A549 (cell line): Measurements from ENCODE around the gene CEMIP2. TPM values are rescaled to one million over a fixed set of nuclear protein-coding genes. Genes with fewer than 3 reads are reported as not detected.

ENCODE experiments used
- ATAC-seq, 2 experiments: fragments of 200-7000 bp in 1 of 2; fragments of >200 bp in 1 of 2; cut with Nextera tagmentation in 1 of 2; cut with Tn5 transposase in 1 of 2; 3 replicates each; pipeline versions ENCODE4 v1.8.0 to v1.9.1; 2018 to 2020; ENCODE audit warnings: mild to moderate bottlenecking in 1 of 2, moderate library complexity in 1 of 2
- CTCF ChIA-PET: fragments of 300-600 bp; sonication (Branson Sonifier 250); formaldehyde crosslinking; extraction: SDS; loops from one replicate; lab custom pipeline; 2021; ENCODE audit warnings: antibody characterized with exemption, inconsistent platforms; lab: Yijun Ruan, JAX
- POLR2A ChIA-PET: fragments of 350-600 bp; formaldehyde crosslinking; extraction: SDS; loops from one replicate; lab custom pipeline; 2021; ENCODE audit warnings: antibody characterized with exemption, inconsistent platforms; lab: Yijun Ruan, JAX
- DNase-seq, 2 experiments: peaks; one replicate each; pipeline versions ENCODE4 v3.0.0 to v3.0.0-alpha.2; 2011 to 2016; ENCODE audit warnings: low read depth in 1 of 2, low spot score in 1 of 2
- FAIRE-seq: peaks from 2 replicates; lab custom pipeline; 2011; peaks lifted over from hg19 to GRCh38; lab: Jason Lieb, UNC
- H3K27ac ChIP-seq, 2 experiments: fragments of >200 bp; sonication (Bioruptor Twin); formaldehyde crosslinking; 3 replicates each; pipeline ENCODE4 v1.5.1; 2016 to 2017
- H3K4me1 ChIP-seq: fragments of >200 bp; sonication (Bioruptor Twin); formaldehyde crosslinking; 3 replicates; pipeline ENCODE4 v1.6.1; 2016
- H3K4me2 ChIP-seq: fragments of >200 bp; sonication (Bioruptor Twin); formaldehyde crosslinking; 3 replicates; pipeline ENCODE4 v1.6.1; 2016
- H3K4me3 ChIP-seq: fragments of >200 bp; sonication (Bioruptor Twin); formaldehyde crosslinking; 3 replicates; pipeline ENCODE4 v1.5.1; 2016
- H3K9me3 ChIP-seq: fragments of >200 bp; sonication (Bioruptor Twin); formaldehyde crosslinking; 3 replicates; pipeline ENCODE4 v1.6.1; 2016
- BHLHE40 ChIP-seq: IDR thresholded peaks from 2 replicates; pipeline ENCODE4 v1.6.1; 2012; ENCODE audit warnings: low read depth, low read length, inconsistent platforms
- CBX8 ChIP-seq: fragments of 200-600 bp; sonication (generic); IDR thresholded peaks from 2 replicates; pipeline ENCODE4 v1.6.1; 2016
- CHD2 ChIP-seq: fragments of 150-350 bp; IDR thresholded peaks from 2 replicates; pipeline ENCODE4 v1.6.1; 2014; ENCODE audit warnings: low read length; ENCODE audit not compliant: partially characterized antibody
- CHD4 ChIP-seq: fragments of 200-600 bp; sonication (generic); IDR thresholded peaks from 2 replicates; pipeline ENCODE4 v1.6.1; 2016; ENCODE audit warnings: antibody characterized with exemption, mild to moderate bottlenecking, borderline replicate concordance
- EHF ChIP-seq: fragments of 250-450 bp; sonication (Bioruptor Pico); IDR thresholded peaks from 2 replicates; pipeline ENCODE4 v1.5.0; 2020; ENCODE audit warnings: mild to moderate bottlenecking
- EHMT2 ChIP-seq: fragments of 200-600 bp; sonication (generic); IDR thresholded peaks from 2 replicates; pipeline ENCODE4 v1.6.1; 2016; ENCODE audit warnings: antibody characterized with exemption, low read depth, mild to moderate bottlenecking, moderate library complexity
- EP300 ChIP-seq, 2 experiments: fragments of >200 bp; sonication (Bioruptor Twin); formaldehyde crosslinking; IDR thresholded peaks; 2 replicates in 1 of 2; 3 replicates in 1 of 2; pipeline ENCODE4 v1.6.1; 2016 to 2017
- ESRRA ChIP-seq: fragments of 150-350 bp; IDR thresholded peaks from 2 replicates; pipeline ENCODE4 v1.6.1; 2014; ENCODE audit warnings: mild to moderate bottlenecking, low read length, borderline replicate concordance
- FOSB ChIP-seq: fragments of 250-450 bp; sonication (Bioruptor Pico); IDR thresholded peaks from 2 replicates; pipeline ENCODE4 v1.5.0; 2020; ENCODE audit warnings: mild to moderate bottlenecking, moderate library complexity
- FOSL2 ChIP-seq, 2 experiments: fragments of 450-650 bp in 1 of 2; fragments of >200 bp in 1 of 2; sonication (Bioruptor Twin) in 1 of 2; formaldehyde crosslinking; IDR thresholded peaks; 2 replicates each; pipeline versions ENCODE4 v1.5.0 to v1.6.1; 2016 to 2020; ENCODE audit warnings: mild to moderate bottlenecking in 1 of 2, moderate library complexity in 1 of 2
- JUN ChIP-seq, 2 experiments: fragments of >200 bp; sonication (Bioruptor Twin); formaldehyde crosslinking; IDR thresholded peaks; 2 replicates in 1 of 2; 3 replicates in 1 of 2; pipeline ENCODE4 v1.6.1; 2016 to 2017
- KDM1A ChIP-seq: fragments of 200-600 bp; sonication (generic); IDR thresholded peaks from 2 replicates; pipeline ENCODE4 v1.6.1; 2016; ENCODE audit warnings: low read depth, mild to moderate bottlenecking
- KDM5A ChIP-seq: fragments of 200-600 bp; sonication (generic); IDR thresholded peaks from 2 replicates; pipeline ENCODE4 v1.6.1; 2016; ENCODE audit warnings: antibody characterized with exemption, mild to moderate bottlenecking
- NPAS2 ChIP-seq: fragments of 250-450 bp; sonication (Bioruptor Pico); IDR thresholded peaks from 2 replicates; pipeline ENCODE4 v1.8.0; 2022; ENCODE audit warnings: mild to moderate bottlenecking, moderate library complexity, borderline replicate concordance
- NR3C1 ChIP-seq: fragments of >200 bp; sonication (Bioruptor Twin); formaldehyde crosslinking; IDR thresholded peaks from 3 replicates; pipeline ENCODE4 v1.6.1; 2017
- RAD21 ChIP-seq, 2 experiments: fragments of >200 bp in 1 of 2; sonication (Bioruptor Twin) in 1 of 2; formaldehyde crosslinking in 1 of 2; IDR thresholded peaks in 1 of 2; conservative IDR thresholded peaks in 1 of 2; 2 replicates in 1 of 2; 3 replicates in 1 of 2; pipeline ENCODE4 v1.6.1; 2012 to 2018; ENCODE audit warnings: inconsistent platforms in 1 of 2
- RARB ChIP-seq: fragments of 250-450 bp; sonication (Bioruptor Pico); IDR thresholded peaks from 2 replicates; pipeline ENCODE4 v1.8.0; 2021; ENCODE audit warnings: mild to moderate bottlenecking, moderate library complexity
- SREBF2 ChIP-seq: fragments of 450-650 bp; IDR thresholded peaks from 2 replicates; pipeline ENCODE4 v1.6.1; 2014; ENCODE audit warnings: mild to moderate bottlenecking, moderate library complexity
- TFCP2L1 ChIP-seq: fragments of 250-450 bp; sonication (Bioruptor Pico); IDR thresholded peaks from 2 replicates; pipeline ENCODE4 v1.5.0; 2021; ENCODE audit warnings: mild to moderate bottlenecking
- ZC3H11A ChIP-seq: fragments of 450-650 bp; IDR thresholded peaks from 2 replicates; pipeline ENCODE4 v1.6.1; 2014; ENCODE audit warnings: antibody characterized with exemption, mild to moderate bottlenecking
- ZFP36 ChIP-seq: fragments of 450-650 bp; IDR thresholded peaks from 2 replicates; pipeline ENCODE4 v1.6.1; 2014; ENCODE audit warnings: borderline replicate concordance; ENCODE audit not compliant: partially characterized antibody
- ZSCAN20 ChIP-seq: fragments of 250-450 bp; sonication (Bioruptor Pico); IDR thresholded peaks from 2 replicates; pipeline ENCODE4 v1.8.0; 2022; ENCODE audit warnings: mild to moderate bottlenecking, moderate library complexity
- WGBS: methylation state at CpG from one replicate; pipeline ENCODE4 v1.1.6; 2017; ENCODE audit errors: missing lambda C conversion rate; 5-methylcytosine and 5-hydroxymethylcytosine counted together
- polyA plus RNA-seq, 4 experiments: library from polyadenylated mRNA; depleted of rRNA in 3 of 4; stranded (reverse); fragments of >200 nt; fragmentation: RNase III in 1 of 4; extraction: RNeasy Plus Mini Kit Qiagen cat#74134 plus additional on column Dnase treatment in 1 of 4; gene quantifications; 2 replicates in 3 of 4; 3 replicates in 1 of 4; pipeline ENCODE4 v1.2.3, GENCODE V29; 2011 to 2017
- TF ChIP-seq, protein P1 (sequence below): fragments of 450-650 bp; IDR thresholded peaks from 2 replicates; pipeline ENCODE4 v1.6.1; 2014; ENCODE audit warnings: antibody characterized with exemption
- TF ChIP-seq, protein P2 (sequence below): IDR thresholded peaks from 2 replicates; pipeline ENCODE4 v1.6.1; 2012
- TF ChIP-seq, protein P3 (sequence below): fragments of >200 bp; sonication (Bioruptor Twin); formaldehyde crosslinking; IDR thresholded peaks from 3 replicates; pipeline ENCODE4 v1.5.1; 2016
- TF ChIP-seq, protein P4 (sequence below): fragments of 200-600 bp; sonication (generic); IDR thresholded peaks from 2 replicates; pipeline ENCODE4 v1.6.1; 2016; ENCODE audit warnings: antibody characterized with exemption, mild to moderate bottlenecking, moderate library complexity

CEMIP2 gene
- polyA plus RNA-seq, 2 of the 4 experiments (the other 2 are of a cell fraction): 146 to 161 TPM

DNA sequence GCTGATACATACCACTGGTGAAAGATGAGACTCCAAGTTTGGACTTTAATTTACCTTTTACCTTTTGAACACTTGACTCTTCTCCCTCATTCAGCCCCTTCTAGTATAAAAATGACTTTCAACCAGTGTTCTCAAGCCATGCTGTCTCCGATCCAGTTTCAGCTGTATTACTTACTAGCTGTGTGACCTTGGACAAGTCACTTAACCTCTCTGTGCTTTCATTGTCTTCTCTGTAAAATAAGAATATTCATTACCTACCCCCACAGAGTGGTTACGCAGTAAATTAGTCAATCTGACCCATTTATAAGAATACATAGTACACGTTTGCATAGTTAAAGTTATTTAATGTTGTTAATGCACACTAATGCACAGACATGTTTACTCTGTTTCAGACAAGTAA, 12.6 kb upstream of the CEMIP2 start:
- ATAC-seq: no peak
- TF ChIP-seq SREBF2 (no peak), KDM1A (0 out of 2 replicates have a peak, but pooled peaks have one; percentile 44), ZFP36 (peak; percentile 57), CBX8 (no peak)
- no peak for FAIRE-seq
- Histone ChIP-seq H3K9me3 (no peaks in the 10 kb centered on the region), H3K4me2 (no peak overlapping the region), H3K27ac (no peak overlapping the region), H3K4me1 (peaks cover 25% of the 10 kb centered on the region), H3K4me3 (no peak overlapping the region)
- ChIA-PET CTCF (interaction anchor here (0.9 to 2.2 kb wide), 3 partner anchors 11 to 26 kb away, joined by 3 to 11 read pairs (median 9); no protein-coding TSS in a partner anchor), POLR2A (interaction anchor here (1.1 kb wide), 1 partner anchor 13 kb away, joined by 3 read pairs; the partner anchor contains the start of gene CEMIP2)
- DNase-seq: no peak
- 74% methylated on average over 3 of the region's 3 CpGs for WGBS

DNA sequence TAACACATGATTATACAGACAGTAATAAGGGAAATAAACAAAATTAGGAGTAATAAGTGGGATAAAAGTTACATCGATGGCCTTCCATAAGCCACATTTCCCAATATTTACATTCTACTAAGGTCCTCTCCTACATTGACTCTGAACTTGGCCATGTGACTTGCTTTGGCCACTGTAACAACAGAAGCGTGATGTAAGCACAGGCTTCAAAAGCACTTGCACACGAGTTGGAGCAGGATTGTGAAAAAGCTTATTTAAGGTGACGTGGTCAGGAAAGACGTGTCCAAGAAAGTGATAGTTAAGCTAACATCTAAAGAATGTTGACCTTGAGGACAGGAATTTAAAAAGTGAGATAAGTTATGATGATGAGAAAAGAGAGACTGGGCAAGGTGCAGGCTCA, 9.8 kb upstream of the CEMIP2 start:
- H3K4me3 ChIP-seq: no peak overlapping the region
- peaks cover 16% of the 10 kb centered on the region for H3K4me1 ChIP-seq
- ATAC-seq: no peak
- H3K9me3 ChIP-seq: no peaks in the 10 kb centered on the region
- TF ChIP-seq NPAS2 (CRISPR knock-in tag) (no peak), KDM5A (no peak)
- TF ChIP-seq, protein P1, sequence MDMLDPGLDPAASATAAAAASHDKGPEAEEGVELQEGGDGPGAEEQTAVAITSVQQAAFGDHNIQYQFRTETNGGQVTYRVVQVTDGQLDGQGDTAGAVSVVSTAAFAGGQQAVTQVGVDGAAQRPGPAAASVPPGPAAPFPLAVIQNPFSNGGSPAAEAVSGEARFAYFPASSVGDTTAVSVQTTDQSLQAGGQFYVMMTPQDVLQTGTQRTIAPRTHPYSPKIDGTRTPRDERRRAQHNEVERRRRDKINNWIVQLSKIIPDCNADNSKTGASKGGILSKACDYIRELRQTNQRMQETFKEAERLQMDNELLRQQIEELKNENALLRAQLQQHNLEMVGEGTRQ: 0 out of 2 replicates have a peak, but pooled peaks have one; percentile 9
- CTCF ChIA-PET: interaction anchor here (0.9 to 2.7 kb wide), 7 partner anchors 9 to 249 kb away, joined by 3 to 12 read pairs (median 8); partner anchors contain the start of gene CEMIP2
- POLR2A ChIA-PET: interaction anchor here (0.6 to 2.4 kb wide), 2 partner anchors 9 to 93 kb away, joined by 3 to 6 read pairs; no protein-coding TSS in a partner anchor
- no peak overlapping the region for H3K27ac ChIP-seq
- no peak for DNase-seq
- 69% methylated on average over 5 of the region's 5 CpGs for WGBS
- H3K4me2 ChIP-seq: no peak overlapping the region
- no peak for FAIRE-seq

DNA sequence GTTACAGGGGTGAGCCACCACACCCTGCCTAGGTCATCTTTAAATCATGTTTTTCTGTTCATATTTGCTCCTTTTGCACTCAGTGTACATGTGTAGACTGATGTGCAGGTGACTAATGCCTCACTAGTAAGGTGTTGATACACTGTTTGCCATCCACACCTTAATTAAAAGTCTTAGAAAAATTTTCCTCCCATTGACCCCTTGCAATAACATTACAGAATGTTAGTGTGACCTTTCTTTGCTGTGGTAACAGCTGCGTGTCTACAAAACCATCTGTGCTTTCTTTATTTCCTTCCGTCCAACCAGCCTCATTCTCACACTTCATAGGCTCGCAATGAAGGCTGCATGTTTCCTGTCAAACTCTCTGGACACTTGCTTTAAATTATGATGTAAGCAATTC, 6.6 kb upstream of the CEMIP2 start:
- Histone ChIP-seq H3K4me2 (no peak overlapping the region), H3K4me3 (no peak overlapping the region), H3K27ac (no peak overlapping the region), H3K9me3 (no peaks in the 10 kb centered on the region), H3K4me1 (peaks cover 3% of the 10 kb centered on the region)
- ChIA-PET POLR2A (no interaction called here), CTCF (no interaction called here)
- 89% methylated on average over 3 of the region's 3 CpGs for WGBS
- TF ChIP-seq, protein P2, sequence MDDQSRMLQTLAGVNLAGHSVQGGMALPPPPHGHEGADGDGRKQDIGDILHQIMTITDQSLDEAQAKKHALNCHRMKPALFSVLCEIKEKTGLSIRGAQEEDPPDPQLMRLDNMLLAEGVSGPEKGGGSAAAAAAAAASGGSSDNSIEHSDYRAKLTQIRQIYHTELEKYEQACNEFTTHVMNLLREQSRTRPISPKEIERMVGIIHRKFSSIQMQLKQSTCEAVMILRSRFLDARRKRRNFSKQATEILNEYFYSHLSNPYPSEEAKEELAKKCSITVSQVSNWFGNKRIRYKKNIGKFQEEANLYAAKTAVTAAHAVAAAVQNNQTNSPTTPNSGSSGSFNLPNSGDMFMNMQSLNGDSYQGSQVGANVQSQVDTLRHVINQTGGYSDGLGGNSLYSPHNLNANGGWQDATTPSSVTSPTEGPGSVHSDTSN: no peak
- TF ChIP-seq, protein P3, sequence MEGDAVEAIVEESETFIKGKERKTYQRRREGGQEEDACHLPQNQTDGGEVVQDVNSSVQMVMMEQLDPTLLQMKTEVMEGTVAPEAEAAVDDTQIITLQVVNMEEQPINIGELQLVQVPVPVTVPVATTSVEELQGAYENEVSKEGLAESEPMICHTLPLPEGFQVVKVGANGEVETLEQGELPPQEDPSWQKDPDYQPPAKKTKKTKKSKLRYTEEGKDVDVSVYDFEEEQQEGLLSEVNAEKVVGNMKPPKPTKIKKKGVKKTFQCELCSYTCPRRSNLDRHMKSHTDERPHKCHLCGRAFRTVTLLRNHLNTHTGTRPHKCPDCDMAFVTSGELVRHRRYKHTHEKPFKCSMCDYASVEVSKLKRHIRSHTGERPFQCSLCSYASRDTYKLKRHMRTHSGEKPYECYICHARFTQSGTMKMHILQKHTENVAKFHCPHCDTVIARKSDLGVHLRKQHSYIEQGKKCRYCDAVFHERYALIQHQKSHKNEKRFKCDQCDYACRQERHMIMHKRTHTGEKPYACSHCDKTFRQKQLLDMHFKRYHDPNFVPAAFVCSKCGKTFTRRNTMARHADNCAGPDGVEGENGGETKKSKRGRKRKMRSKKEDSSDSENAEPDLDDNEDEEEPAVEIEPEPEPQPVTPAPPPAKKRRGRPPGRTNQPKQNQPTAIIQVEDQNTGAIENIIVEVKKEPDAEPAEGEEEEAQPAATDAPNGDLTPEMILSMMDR: no peak
- TF ChIP-seq EHF (CRISPR knock-in tag) (no peak), FOSL2 (IDR thresholded peaks at IDR 0.05) (no peak), FOSL2 (CRISPR knock-in tag; IDR thresholded peaks at IDR 0.05) (no peak), FOSB (no peak), TFCP2L1 (CRISPR knock-in tag) (no peak), CHD4 (no peak), RAD21 (conservative IDR thresholded peaks at IDR 0.05 in 1 of 2, IDR thresholded peaks at IDR 0.05 in 1 of 2) (no peak), EP300 (IDR thresholded peaks at IDR 0.05) (no peak), ZSCAN20 (CRISPR knock-in tag) (no peak), RARB (CRISPR knock-in tag) (no peak), EHMT2 (no peak), BHLHE40 (no peak), CHD2 (no peak), NR3C1 (no peak), ZC3H11A (no peak), JUN (IDR thresholded peaks at IDR 0.05) (no peak), ESRRA (no peak)
- TF ChIP-seq, protein P4, sequence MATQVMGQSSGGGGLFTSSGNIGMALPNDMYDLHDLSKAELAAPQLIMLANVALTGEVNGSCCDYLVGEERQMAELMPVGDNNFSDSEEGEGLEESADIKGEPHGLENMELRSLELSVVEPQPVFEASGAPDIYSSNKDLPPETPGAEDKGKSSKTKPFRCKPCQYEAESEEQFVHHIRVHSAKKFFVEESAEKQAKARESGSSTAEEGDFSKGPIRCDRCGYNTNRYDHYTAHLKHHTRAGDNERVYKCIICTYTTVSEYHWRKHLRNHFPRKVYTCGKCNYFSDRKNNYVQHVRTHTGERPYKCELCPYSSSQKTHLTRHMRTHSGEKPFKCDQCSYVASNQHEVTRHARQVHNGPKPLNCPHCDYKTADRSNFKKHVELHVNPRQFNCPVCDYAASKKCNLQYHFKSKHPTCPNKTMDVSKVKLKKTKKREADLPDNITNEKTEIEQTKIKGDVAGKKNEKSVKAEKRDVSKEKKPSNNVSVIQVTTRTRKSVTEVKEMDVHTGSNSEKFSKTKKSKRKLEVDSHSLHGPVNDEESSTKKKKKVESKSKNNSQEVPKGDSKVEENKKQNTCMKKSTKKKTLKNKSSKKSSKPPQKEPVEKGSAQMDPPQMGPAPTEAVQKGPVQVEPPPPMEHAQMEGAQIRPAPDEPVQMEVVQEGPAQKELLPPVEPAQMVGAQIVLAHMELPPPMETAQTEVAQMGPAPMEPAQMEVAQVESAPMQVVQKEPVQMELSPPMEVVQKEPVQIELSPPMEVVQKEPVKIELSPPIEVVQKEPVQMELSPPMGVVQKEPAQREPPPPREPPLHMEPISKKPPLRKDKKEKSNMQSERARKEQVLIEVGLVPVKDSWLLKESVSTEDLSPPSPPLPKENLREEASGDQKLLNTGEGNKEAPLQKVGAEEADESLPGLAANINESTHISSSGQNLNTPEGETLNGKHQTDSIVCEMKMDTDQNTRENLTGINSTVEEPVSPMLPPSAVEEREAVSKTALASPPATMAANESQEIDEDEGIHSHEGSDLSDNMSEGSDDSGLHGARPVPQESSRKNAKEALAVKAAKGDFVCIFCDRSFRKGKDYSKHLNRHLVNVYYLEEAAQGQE: no peak
- ATAC-seq: no peak
- FAIRE-seq: no peak
- DNase-seq: no peak
